Fibroblast of skin of back (primary cell): Measurements from ENCODE around the gene FAM133A. TPM values are rescaled to one million over a fixed set of nuclear protein-coding genes. Genes with fewer than 3 reads are reported as not detected.

ENCODE experiments used
- DNase-seq: peaks from one replicate; pipeline ENCODE4 v3.0.0-alpha.2; 2013
- polyA plus RNA-seq, 2 experiments: library from polyadenylated mRNA; unstranded; fragments of 120-200 nt; gene quantifications; one replicate each; pipeline ENCODE4 v1.2.1, GENCODE V29; 2013; ENCODE audit not compliant: insufficient read length in 2 of 2

The FAM133A gene
- polyA plus RNA-seq (2013, experiment 1 of 2; ENCODE audit: insufficient read length), result 0.04 TPM
- 0.10 TPM for polyA plus RNA-seq (2013, experiment 2 of 2; ENCODE audit: insufficient read length)

GRCh38 chrX:93673869-93674271 is at the start of gene FAM133A:
Gene FAM133A (plus strand): TSS chrX:93674206. CDS start chrX:93709420, 35,214 bp downstream.
- peak; percentile 64 for DNase-seq

GRCh38 chrX:93637591-93637990 is 36.4 kb upstream of the FAM133A start:
- no peak for DNase-seq

DNA sequence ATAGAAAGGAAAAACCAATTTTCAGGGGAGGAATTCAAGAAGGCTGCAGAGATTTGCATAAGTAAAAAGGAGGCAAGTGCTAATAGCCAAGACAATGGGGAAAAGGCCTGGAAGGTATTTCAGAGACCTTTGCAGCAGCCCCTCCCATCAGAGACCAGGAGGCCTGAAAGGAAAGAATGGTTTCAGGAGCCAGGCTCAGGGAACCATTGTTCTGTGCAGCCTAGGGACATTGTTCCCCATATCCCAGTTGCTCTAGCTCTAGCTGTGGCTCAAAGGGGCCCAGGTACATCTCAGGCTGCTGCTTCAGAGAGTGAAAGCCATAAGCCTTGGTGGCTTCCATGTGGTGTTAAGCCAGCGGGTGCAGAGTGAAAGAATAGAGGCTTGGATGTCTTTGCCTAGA is 24.6 kb upstream of the FAM133A start:
- no peak for DNase-seq

DNA sequence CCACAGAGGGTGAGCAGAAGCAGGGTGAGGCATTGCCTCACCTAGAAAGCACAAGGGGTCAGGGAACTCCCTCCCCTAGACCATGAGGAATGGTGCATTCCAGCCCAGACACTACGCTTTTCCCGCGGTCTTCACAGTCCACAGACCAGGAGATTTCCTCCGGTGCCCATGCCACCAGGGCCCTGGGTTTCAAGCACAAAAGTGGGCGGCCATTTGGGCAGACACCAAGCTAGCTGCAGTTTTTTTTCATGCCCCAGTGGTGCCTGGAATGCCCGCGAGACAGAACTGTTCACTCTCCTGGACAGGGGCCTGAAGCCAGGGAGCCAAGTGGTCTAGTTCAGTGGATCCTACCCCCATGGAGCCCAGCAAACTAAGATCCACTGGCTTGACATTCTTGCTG is 13.4 kb upstream of the FAM133A start:
- no peak for DNase-seq

GRCh38 chrX:93673056-93673868 is 744 bp upstream of the FAM133A start, which contains the start of gene NAP1L3:
Gene NAP1L3 (minus strand): TSS chrX:93673578. CDS start chrX:93673304, 274 bp downstream.
- DNase-seq, result peak; percentile 87

DNA sequence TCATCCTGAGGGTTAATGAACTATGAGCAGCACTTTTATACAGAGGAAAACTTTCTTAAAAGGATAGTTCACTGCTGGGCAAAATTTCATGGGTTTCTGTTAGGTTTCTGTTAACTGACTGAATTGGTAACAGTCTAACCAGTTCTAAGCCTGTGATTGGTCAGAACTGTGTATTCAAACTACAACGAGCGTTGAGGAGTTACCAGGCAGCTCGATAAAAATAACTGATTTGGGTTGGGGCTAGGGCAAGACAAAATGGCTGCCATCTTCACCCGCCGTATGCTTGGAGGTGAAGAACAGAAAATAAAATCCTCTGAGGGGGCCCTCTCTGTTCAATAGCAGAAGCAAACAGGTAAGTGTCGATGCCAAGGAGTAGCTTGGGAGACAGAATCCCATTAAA is 22.0 kb downstream of the FAM133A start:
- DNase-seq, result no peak

GRCh38 chrX:93703701-93704100 is 29.7 kb downstream of the FAM133A start:
- DNase-seq, result no peak

GRCh38 chrX:93711076-93711475 is 37.1 kb downstream of the FAM133A start:
- DNase-seq, result no peak

- DNase-seq, result no peak
Measured at GRCh38 chrX:93741811-93742210, 67.8 kb downstream of the FAM133A start.

GRCh38 chrX:93760163-93760562 is 86.2 kb downstream of the FAM133A start:
- DNase-seq, result no peak
